22Rv1 (cell line): ENCODE measurements around the gene PXK.

Experiments used
- H3K27ac ChIP-seq: fragments of 450-650 bp; 2 replicates; pipeline ENCODE4 v1.5.1; 2017
- CTCF ChIP-seq: fragments of 450-650 bp; IDR thresholded peaks from 2 replicates; pipeline ENCODE4 v1.5.1; 2017; ENCODE audit warnings: mild to moderate bottlenecking
- ZFX ChIP-seq: fragments of 450-650 bp; IDR thresholded peaks from 2 replicates; pipeline ENCODE4 v1.6.1; 2017; ENCODE audit warnings: antibody characterized with exemption, borderline replicate concordance

The PXK gene

GRCh38 chr3:58370407-58370806 lies 37.7 kb downstream of the PXK start:
- no peak overlapping the region for H3K27ac ChIP-seq
- no peak for TF ChIP-seq CTCF
- TF ChIP-seq ZFX, result no peak

GRCh38 chr3:58371754-58372153 lies 39.1 kb downstream of the PXK start:
- TF ChIP-seq CTCF, result no peak
- no peak for TF ChIP-seq ZFX
- H3K27ac ChIP-seq, result no peak overlapping the region

GRCh38 chr3:58375254-58375653 lies 42.6 kb downstream of the PXK start:
- no peak overlapping the region for H3K27ac ChIP-seq

GRCh38 chr3:58377168-58377567 lies 44.5 kb downstream of the PXK start:
- no peak overlapping the region for H3K27ac ChIP-seq
- no peak for TF ChIP-seq ZFX
- TF ChIP-seq CTCF, result no peak

More at GRCh38 chr3:58375254-58375653, 42.6 kb downstream of the PXK start:
- no peak for TF ChIP-seq CTCF
- TF ChIP-seq ZFX, result no peak

- no peak for TF ChIP-seq CTCF
- TF ChIP-seq ZFX, result no peak
- H3K27ac ChIP-seq, result no peak overlapping the region
These were observed 45.1 kb downstream of the PXK start for GRCh38 chr3:58377750-58378149.

- TF ChIP-seq CTCF (no peak), ZFX (no peak)
- H3K27ac ChIP-seq, result no peak overlapping the region
These were observed 46.8 kb downstream of the PXK start for GRCh38 chr3:58379351-58380073.

- TF ChIP-seq CTCF (no peak), ZFX (no peak)
- H3K27ac ChIP-seq, result no peak overlapping the region
These were observed 50.8 kb downstream of the PXK start for GRCh38 chr3:58383476-58383875.
